ENCODE data around the gene BRD9. TPM values are rescaled to one million over a fixed set of nuclear protein-coding genes. Genes with fewer than 3 reads are reported as not detected.
A peak's percentile ranks its signal among the peaks of the same experiment; 100 is the strongest.

The BRD9 gene
- total and polyA plus RNA-seq, 9 of the 15 experiments (the other 6 are each of a cell fraction or from before 2014, with no cell fraction given) = 2.4 to 68.7 (median 44.9) TPM

GRCh38 chr5:891117-891836 is 1.3 kb downstream of the BRD9 start (continued):
- TF ChIP-seq NFE2 (IDR thresholded peaks at IDR 0.05; ENCODE audit: low read depth) = no peak

- intact Hi-C loops (cut with micrococcal nuclease) (no loop called here), in situ Hi-C loops (cut with MboI) (no loop called here)
- H3K79me2 ChIP-seq (ENCODE audit: control insufficient read depth, insufficient read depth, low read length) = peaks cover 100% of the 10 kb centered on the region
- FAIRE-seq = no peak
- no peaks in the 10 kb centered on the region for H3K27me3 ChIP-seq (ENCODE audit: control insufficient read depth in 2 of 2, insufficient read depth in 2 of 2, low read length in 2 of 2)
- no peak for ATAC-seq
- no peaks in the 10 kb centered on the region for H3K9me3 ChIP-seq (replicated peaks; ENCODE audit: control insufficient read depth, insufficient read depth, low read depth, low read length)
- H4K20me1 ChIP-seq (replicated peaks; ENCODE audit: control insufficient read depth, insufficient read depth, low read length) = peaks cover 14% of the 10 kb centered on the region; the same call in 1 of the 2 replicates
- no peak overlapping the region for H3K4me3 ChIP-seq
- no peak overlapping the region for H3K9ac ChIP-seq (ENCODE audit: insufficient read depth in 1 of 2, low read depth in 2 of 2, low read length in 2 of 2)
- H2AFZ ChIP-seq (ENCODE audit: low read depth, low read length) = no peak overlapping the region
- POLR2A ChIA-PET = interaction anchor here (0.7 kb wide), 1 partner anchor 416 kb away, joined by 3 read pairs; no protein-coding TSS in a partner anchor
- TF ChIP-seq ZNF707 (CRISPR knock-in tag; conservative IDR thresholded peaks at IDR 0.05) (peak; percentile 51; the same call in 1 of the 2 replicates), ZBTB11 (CRISPR knock-in tag; IDR thresholded peaks at IDR 0.05) (peak in 1 of 3 experiments; percentile 34; a peak in 1 of 6 replicates), RBFOX2 (IDR thresholded peaks at IDR 0.05; ENCODE audit: low read depth, low read length) (0 out of 2 replicates have a peak, but pooled peaks have one; percentile 1), SLC30A9 (CRISPR knock-in tag; IDR thresholded peaks at IDR 0.05) (0 out of 2 replicates have a peak, but pooled peaks have one; percentile 47), NONO (IDR thresholded peaks at IDR 0.05; ENCODE audit: low read depth in 2 of 2, low read length in 1 of 2) (no peak), ZNF408 (CRISPR knock-in tag; IDR thresholded peaks at IDR 0.05; ENCODE audit: low read depth) (peak; percentile 59; the same call in 1 of the 2 replicates), ZNF277 (CRISPR knock-in tag; IDR thresholded peaks at IDR 0.05; ENCODE audit: borderline replicate concordance) (peak; percentile 84; the same call in 1 of the 2 replicates), ATF1 (CRISPR knock-in tag; IDR thresholded peaks at IDR 0.05) (no peak), ATF1 (tag; IDR thresholded peaks at IDR 0.05) (no peak), GABPB2 (CRISPR knock-in tag; conservative IDR thresholded peaks at IDR 0.05) (0 out of 2 replicates have a peak, but pooled peaks have one; percentile 63), TCF15 (CRISPR knock-in tag; IDR thresholded peaks at IDR 0.05) (no peak)
- no peak overlapping the region for H3K4me2 ChIP-seq (ENCODE audit: insufficient read depth, low read length)
- BruUV-seq (replicated peaks) = no TSS peak
- WGBS (ENCODE audit: insufficient coverage, low coverage, missing lambda C conversion rate) = over 99% methylated on average over 15 of the region's 15 CpGs
- CTCF ChIA-PET (ENCODE audit: low intra/inter-chr PET ratio) = no interaction called here
- peaks cover 19 to 42% of the 10 kb centered on the region in 2 experiments; a peak in 4 of 5 replicates for H3K4me1 ChIP-seq (replicated peaks in 1 of 2; ENCODE audit: control insufficient read depth in 2 of 2, insufficient read depth in 2 of 2, low read length in 2 of 2)
- no peak for DNase-seq (ENCODE audit: extremely low read depth in 1 of 4, low spot score in 3 of 4)
- H3K9me1 ChIP-seq (ENCODE audit: control insufficient read depth, insufficient read depth, low read length) = no peaks in the 10 kb centered on the region
- H3K27ac ChIP-seq (ENCODE audit: extremely low read depth, low read depth, low read length) = no peak overlapping the region
- peaks cover 82% of the 10 kb centered on the region for H3K36me3 ChIP-seq (ENCODE audit: control insufficient read depth, insufficient read depth, low read length)
Measured at GRCh38 chr5:889075-889710, 3.4 kb downstream of the BRD9 start.

Data from K562 (cell line).